Left lung (tissue), 10 donors: Measurements from ENCODE around the gene SLC17A2. TPM values are rescaled to one million over a fixed set of nuclear protein-coding genes. Genes with fewer than 3 reads are reported as not detected.
"Not testable (repeated sequence)": the region's sequence is repeated elsewhere in the genome, so short reads cannot be mapped to it uniquely, and the experiment has no call there.

ENCODE experiments used
- ATAC-seq: fragments of 200-7000 bp; cut with Tn5 transposase; one replicate; pipeline ENCODE4 v1.9.1; 2020; ENCODE audit warnings: moderate library complexity
- DNase-seq, 4 donors: peaks; one replicate each; pipeline ENCODE4 v3.0.0-alpha.2; 2013 to 2020
- H3K27ac ChIP-seq, 2 donors: fragments of 200-600 bp; sonication (generic) in 1 of 2; one replicate each; pipeline versions ENCODE4 v1.5.0 to v1.8.0; 2020 to 2021
- H3K27me3 ChIP-seq, 2 donors: fragments of 200-600 bp; sonication (generic) in 1 of 2; one replicate each; pipeline versions ENCODE4 v1.5.0 to v1.8.0; 2020 to 2021
- H3K36me3 ChIP-seq, 2 donors: fragments of 200-600 bp; sonication (generic) in 1 of 2; one replicate each; pipeline versions ENCODE4 v1.5.0 to v1.8.0; 2020 to 2021
- H3K4me1 ChIP-seq, 2 donors: fragments of 200-600 bp; one replicate each; pipeline ENCODE4 v1.8.0; 2021
- H3K4me3 ChIP-seq, 2 donors: fragments of 200-600 bp; sonication (generic) in 1 of 2; one replicate each; pipeline versions ENCODE4 v1.5.0 to v1.8.0; 2020 to 2021; ENCODE audit warnings: mild to moderate bottlenecking in 1 of 2
- H3K9me3 ChIP-seq, 2 donors: fragments of 200-600 bp; sonication (generic) in 1 of 2; one replicate each; pipeline versions ENCODE4 v1.5.0 to v1.8.0; 2020 to 2021
- CTCF ChIP-seq, 2 donors: fragments of 200-600 bp; sonication (generic) in 1 of 2; IDR thresholded peaks; one replicate each; pipeline versions ENCODE4 v1.5.0 to v1.8.0; 2021; ENCODE audit warnings: antibody characterized with exemption in 2 of 2
- intact Hi-C, 2 donors: fragments of 100-400 bp; cut with DNase I; formaldehyde crosslinking; loops; one replicate each; pipeline versions ENCODE4 v1.11.2 to v1.14.2; 2022
- polyA plus RNA-seq, 6 donors: library from polyadenylated mRNA; unstranded; fragments of 120-200 nt; gene quantifications; one replicate each; pipeline ENCODE4 v1.2.1, GENCODE V29; 2013; ENCODE audit not compliant: insufficient read length in 6 of 6
- total RNA-seq, 2 donors: library from RNA; stranded (reverse); fragmentation: NEBNext Ultra II Directional; extraction: Animal tissue kit (Norgen Biotek cat#: 25700); gene quantifications; one replicate each; pipeline ENCODE4 v1.2.1, GENCODE V29; 2021
- donor health status: DM: no; HTN: yes; CAD: no.
- donor health status: DM: no; HTN: no; CAD: no.

Gene SLC17A2
- total and polyA plus RNA-seq, 8 donors = not detected

DNA sequence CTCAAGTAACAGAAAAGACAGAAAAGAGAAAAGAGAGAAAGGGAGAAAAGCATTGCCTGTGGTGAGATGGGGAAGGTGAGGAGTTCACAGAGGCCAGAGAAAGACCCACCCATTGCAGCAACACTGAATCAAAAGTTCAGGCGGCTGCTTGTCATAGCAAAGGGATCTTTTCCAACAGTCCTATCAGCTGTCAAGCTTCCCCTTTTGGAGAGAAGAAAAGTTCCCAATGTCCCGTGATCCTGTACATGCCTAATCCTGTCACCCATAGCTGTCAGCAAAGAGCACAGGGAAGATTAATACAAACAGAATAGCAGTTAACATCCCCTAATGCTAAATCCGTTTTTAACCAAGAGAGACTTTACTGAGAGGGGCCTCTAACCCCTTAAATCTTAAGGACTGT is 23.2 kb upstream of the SLC17A2 start:
- DNase-seq (no peak), ATAC-seq (no peak)
- TF ChIP-seq CTCF (IDR thresholded peaks at IDR 0.05) = no peak
- H3K27ac ChIP-seq = no peak overlapping the region
- intact Hi-C loops = no loop called here
- H3K4me1 ChIP-seq = no peaks in the 10 kb centered on the region
- no peaks in the 10 kb centered on the region for H3K36me3 ChIP-seq
- H3K4me3 ChIP-seq = no peak overlapping the region
- H3K27me3 ChIP-seq = no peaks in the 10 kb centered on the region
- H3K9me3 ChIP-seq = no peaks in the 10 kb centered on the region

GRCh38 chr6:25952535-25952934 is 22.0 kb upstream of the SLC17A2 start:
- H3K27ac ChIP-seq = no peak overlapping the region
- no peaks in the 10 kb centered on the region for H3K36me3 ChIP-seq
- no peak overlapping the region for H3K4me3 ChIP-seq
- no peak for DNase-seq
- TF ChIP-seq CTCF (IDR thresholded peaks at IDR 0.05) = no peak
- H3K9me3 ChIP-seq = no peaks in the 10 kb centered on the region
- ATAC-seq = no peak
- H3K27me3 ChIP-seq = no peaks in the 10 kb centered on the region
- H3K4me1 ChIP-seq = no peaks in the 10 kb centered on the region
- intact Hi-C loops = no loop called here

GRCh38 chr6:25951296-25952032 is 21.0 kb upstream of the SLC17A2 start:
- no peak overlapping the region for H3K27ac ChIP-seq
- H3K9me3 ChIP-seq = no peaks in the 10 kb centered on the region
- H3K4me1 ChIP-seq = no peaks in the 10 kb centered on the region
- no peaks in the 10 kb centered on the region for H3K27me3 ChIP-seq
- intact Hi-C loops = no loop called here
- no peaks in the 10 kb centered on the region for H3K36me3 ChIP-seq
- DNase-seq (no peak), ATAC-seq (no peak)
- no peak overlapping the region for H3K4me3 ChIP-seq
- no peak for TF ChIP-seq CTCF (IDR thresholded peaks at IDR 0.05)

- Histone ChIP-seq H3K4me3 (no peak overlapping the region), H3K4me1 (no peaks in the 10 kb centered on the region), H3K27ac (no peak overlapping the region), H3K27me3 (no peaks in the 10 kb centered on the region), H3K9me3 (no peaks in the 10 kb centered on the region), H3K36me3 (no peaks in the 10 kb centered on the region)
- ATAC-seq (no peak), DNase-seq (no peak)
- no peak for TF ChIP-seq CTCF (IDR thresholded peaks at IDR 0.05)
- intact Hi-C loops = no loop called here
Measured at GRCh38 chr6:25950297-25950696, 19.8 kb upstream of the SLC17A2 start.

GRCh38 chr6:25949695-25950094 is 19.2 kb upstream of the SLC17A2 start:
- ATAC-seq = no peak
- Histone ChIP-seq H3K27ac (no peak overlapping the region), H3K4me1 (no peaks in the 10 kb centered on the region), H3K27me3 (no peaks in the 10 kb centered on the region), H3K36me3 (no peaks in the 10 kb centered on the region), H3K4me3 (no peak overlapping the region), H3K9me3 (no peaks in the 10 kb centered on the region)
- TF ChIP-seq CTCF (IDR thresholded peaks at IDR 0.05) = no peak
- intact Hi-C loops = no loop called here
- DNase-seq = no peak

GRCh38 chr6:25947492-25947891 is 17.0 kb upstream of the SLC17A2 start:
- ATAC-seq, H3K4me1 ChIP-seq, H3K27me3 ChIP-seq, H3K9me3 ChIP-seq, intact Hi-C loops, DNase-seq, H3K27ac ChIP-seq, H3K36me3 ChIP-seq, H3K4me3 ChIP-seq: not testable (repeated sequence)
